ENCODE results near the gene FGA. TPM values are rescaled to one million over a fixed set of nuclear protein-coding genes. Genes with fewer than 3 reads are reported as not detected.

The FGA gene
- polyA plus RNA-seq, 1 donor (not counting 4 experiments of a cell fraction or from before 2014, with no cell fraction given): not detected

GRCh38 chr4:154616731-154617130 lies 26.2 kb upstream of the FGA start:
- dilution Hi-C loops (cut with MboI; ENCODE audit: extremely low pct_ligation_motif_present, low sequenced_read_pairs): no loop called here
- no peak overlapping the region for H3K27ac ChIP-seq (ENCODE audit: control insufficient read depth, insufficient read depth, low read length)
- H3K79me2 ChIP-seq (ENCODE audit: control insufficient read depth, insufficient read depth, low read length): no peaks in the 10 kb centered on the region
- no peaks in the 10 kb centered on the region for H3K4me1 ChIP-seq (ENCODE audit: control insufficient read depth, extremely low read depth, insufficient read depth, low read length)
- H3K36me3 ChIP-seq (ENCODE audit: control insufficient read depth in 2 of 2, extremely low read depth in 1 of 2, insufficient read depth in 2 of 2, low read length in 2 of 2): no peaks in the 10 kb centered on the region
- H2AFZ ChIP-seq (ENCODE audit: control insufficient read depth, low read length): no peak overlapping the region
- no peaks in the 10 kb centered on the region for H3K9me1 ChIP-seq (ENCODE audit: control insufficient read depth, extremely low read depth, insufficient read depth, low read length)
- TF ChIP-seq, protein P1, sequence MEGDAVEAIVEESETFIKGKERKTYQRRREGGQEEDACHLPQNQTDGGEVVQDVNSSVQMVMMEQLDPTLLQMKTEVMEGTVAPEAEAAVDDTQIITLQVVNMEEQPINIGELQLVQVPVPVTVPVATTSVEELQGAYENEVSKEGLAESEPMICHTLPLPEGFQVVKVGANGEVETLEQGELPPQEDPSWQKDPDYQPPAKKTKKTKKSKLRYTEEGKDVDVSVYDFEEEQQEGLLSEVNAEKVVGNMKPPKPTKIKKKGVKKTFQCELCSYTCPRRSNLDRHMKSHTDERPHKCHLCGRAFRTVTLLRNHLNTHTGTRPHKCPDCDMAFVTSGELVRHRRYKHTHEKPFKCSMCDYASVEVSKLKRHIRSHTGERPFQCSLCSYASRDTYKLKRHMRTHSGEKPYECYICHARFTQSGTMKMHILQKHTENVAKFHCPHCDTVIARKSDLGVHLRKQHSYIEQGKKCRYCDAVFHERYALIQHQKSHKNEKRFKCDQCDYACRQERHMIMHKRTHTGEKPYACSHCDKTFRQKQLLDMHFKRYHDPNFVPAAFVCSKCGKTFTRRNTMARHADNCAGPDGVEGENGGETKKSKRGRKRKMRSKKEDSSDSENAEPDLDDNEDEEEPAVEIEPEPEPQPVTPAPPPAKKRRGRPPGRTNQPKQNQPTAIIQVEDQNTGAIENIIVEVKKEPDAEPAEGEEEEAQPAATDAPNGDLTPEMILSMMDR (optimal IDR thresholded peaks at IDR 0.05 in 1 of 3, IDR thresholded peaks at IDR 0.05 in 1 of 3, conservative IDR thresholded peaks at IDR 0.05 in 1 of 3; ENCODE audit: extremely low read depth in 1 of 3, insufficient read depth in 2 of 3, low read length in 3 of 3): no peak
- TF ChIP-seq EZH2 (IDR thresholded peaks at IDR 0.05; ENCODE audit: low read length): no peak
- no peak overlapping the region for H3K9ac ChIP-seq (ENCODE audit: control insufficient read depth, extremely low read depth, insufficient read depth, low read length)
- DNase-seq (ENCODE audit: low read depth, low spot score) (no peak), FAIRE-seq (no peak)
- H4K20me1 ChIP-seq (ENCODE audit: control insufficient read depth, extremely low read depth, insufficient read depth, low read length): no peaks in the 10 kb centered on the region
- no peaks in the 10 kb centered on the region for H3K9me3 ChIP-seq (ENCODE audit: control insufficient read depth, low read depth, low read length)
- H3K4me3 ChIP-seq (ENCODE audit: control insufficient read depth in 2 of 3, extremely low read depth in 1 of 3, insufficient read depth in 2 of 3, low read depth in 1 of 3, low read length in 3 of 3): no peak overlapping the region
- peaks cover 3% of the 10 kb centered on the region for H3K27me3 ChIP-seq (ENCODE audit: control insufficient read depth, extremely low read depth, insufficient read depth, low read length)
- H3K4me2 ChIP-seq (ENCODE audit: control insufficient read depth, extremely low read depth, insufficient read depth, low read depth, low read length): no peak overlapping the region

DNA sequence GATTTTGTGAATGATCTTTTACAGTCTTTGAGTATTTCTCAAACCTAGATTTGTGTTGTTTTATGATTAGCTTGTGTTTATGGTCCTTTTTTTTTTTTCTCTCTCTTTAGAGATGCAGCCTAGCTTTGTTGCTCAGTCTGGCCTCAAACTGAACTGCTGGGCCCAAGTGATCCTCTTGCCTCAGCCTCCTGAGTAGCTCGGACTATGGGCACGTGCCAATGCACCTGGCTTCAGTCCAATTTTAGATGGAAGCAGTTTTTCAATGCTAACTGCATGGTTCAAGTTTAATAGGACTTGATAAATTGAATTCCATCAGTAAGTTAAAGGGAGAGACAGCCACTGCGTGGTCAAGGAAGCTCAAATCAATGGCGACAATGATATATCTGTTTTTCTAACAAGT lies 25.7 kb upstream of the FGA start:
- Histone ChIP-seq H3K4me1 (ENCODE audit: control insufficient read depth, extremely low read depth, insufficient read depth, low read length) (no peaks in the 10 kb centered on the region), H3K27ac (ENCODE audit: control insufficient read depth, insufficient read depth, low read length) (no peak overlapping the region), H3K27me3 (ENCODE audit: control insufficient read depth, extremely low read depth, insufficient read depth, low read length) (peaks cover 3% of the 10 kb centered on the region), H4K20me1 (ENCODE audit: control insufficient read depth, extremely low read depth, insufficient read depth, low read length) (no peaks in the 10 kb centered on the region), H3K9ac (ENCODE audit: control insufficient read depth, extremely low read depth, insufficient read depth, low read length) (no peak overlapping the region), H2AFZ (ENCODE audit: control insufficient read depth, low read length) (no peak overlapping the region), H3K4me2 (ENCODE audit: control insufficient read depth, extremely low read depth, insufficient read depth, low read depth, low read length) (no peak overlapping the region), H3K36me3 (ENCODE audit: control insufficient read depth in 2 of 2, extremely low read depth in 1 of 2, insufficient read depth in 2 of 2, low read length in 2 of 2) (no peaks in the 10 kb centered on the region), H3K9me3 (ENCODE audit: control insufficient read depth, low read depth, low read length) (no peaks in the 10 kb centered on the region), H3K9me1 (ENCODE audit: control insufficient read depth, extremely low read depth, insufficient read depth, low read length) (no peaks in the 10 kb centered on the region), H3K79me2 (ENCODE audit: control insufficient read depth, insufficient read depth, low read length) (no peaks in the 10 kb centered on the region), H3K4me3 (ENCODE audit: control insufficient read depth in 2 of 3, extremely low read depth in 1 of 3, insufficient read depth in 2 of 3, low read depth in 1 of 3, low read length in 3 of 3) (no peak overlapping the region)
- DNase-seq (ENCODE audit: low read depth, low spot score) (no peak), FAIRE-seq (no peak)
- TF ChIP-seq EZH2 (IDR thresholded peaks at IDR 0.05; ENCODE audit: low read length): no peak
- dilution Hi-C loops (cut with MboI; ENCODE audit: extremely low pct_ligation_motif_present, low sequenced_read_pairs): no loop called here

GRCh38 chr4:154615211-154615610 lies 24.7 kb upstream of the FGA start:
- Histone ChIP-seq H3K79me2 (ENCODE audit: control insufficient read depth, insufficient read depth, low read length) (no peaks in the 10 kb centered on the region), H3K4me1 (ENCODE audit: control insufficient read depth, extremely low read depth, insufficient read depth, low read length) (no peaks in the 10 kb centered on the region), H3K27me3 (ENCODE audit: control insufficient read depth, extremely low read depth, insufficient read depth, low read length) (peaks cover 3% of the 10 kb centered on the region), H4K20me1 (ENCODE audit: control insufficient read depth, extremely low read depth, insufficient read depth, low read length) (no peaks in the 10 kb centered on the region), H3K9me3 (ENCODE audit: control insufficient read depth, low read depth, low read length) (no peaks in the 10 kb centered on the region), H3K4me3 (ENCODE audit: control insufficient read depth in 2 of 3, extremely low read depth in 1 of 3, insufficient read depth in 2 of 3, low read depth in 1 of 3, low read length in 3 of 3) (no peak overlapping the region), H3K27ac (ENCODE audit: control insufficient read depth, insufficient read depth, low read length) (no peak overlapping the region), H3K9me1 (ENCODE audit: control insufficient read depth, extremely low read depth, insufficient read depth, low read length) (no peaks in the 10 kb centered on the region), H3K9ac (ENCODE audit: control insufficient read depth, extremely low read depth, insufficient read depth, low read length) (no peak overlapping the region), H3K4me2 (ENCODE audit: control insufficient read depth, extremely low read depth, insufficient read depth, low read depth, low read length) (no peak overlapping the region), H2AFZ (ENCODE audit: control insufficient read depth, low read length) (no peak overlapping the region), H3K36me3 (ENCODE audit: control insufficient read depth in 2 of 2, extremely low read depth in 1 of 2, insufficient read depth in 2 of 2, low read length in 2 of 2) (no peaks in the 10 kb centered on the region)
- dilution Hi-C loops (cut with MboI; ENCODE audit: extremely low pct_ligation_motif_present, low sequenced_read_pairs): no loop called here
- no peak for TF ChIP-seq EZH2 (IDR thresholded peaks at IDR 0.05; ENCODE audit: low read length)
- TF ChIP-seq, protein P1 (optimal IDR thresholded peaks at IDR 0.05 in 1 of 3, IDR thresholded peaks at IDR 0.05 in 1 of 3, conservative IDR thresholded peaks at IDR 0.05 in 1 of 3; ENCODE audit: extremely low read depth in 1 of 3, insufficient read depth in 2 of 3, low read length in 3 of 3): no peak
- DNase-seq (ENCODE audit: low read depth, low spot score): no peak
- no peak for FAIRE-seq

Measured in keratinocyte (primary cell).